ENCODE measurements around the gene CDS1.
"Not testable (repeated sequence)": the region's sequence is repeated elsewhere in the genome, so short reads cannot be mapped to it uniquely, and the experiment has no call there.

The CDS1 gene

GRCh38 chr4:84582988-84583875 lies at the start of gene CDS1:
TSS of gene CDS1 (plus strand) at chr4:84583127. CDS start at chr4:84583402, 275 bp downstream.
- peak; percentile 88 for DNase-seq

DNA sequence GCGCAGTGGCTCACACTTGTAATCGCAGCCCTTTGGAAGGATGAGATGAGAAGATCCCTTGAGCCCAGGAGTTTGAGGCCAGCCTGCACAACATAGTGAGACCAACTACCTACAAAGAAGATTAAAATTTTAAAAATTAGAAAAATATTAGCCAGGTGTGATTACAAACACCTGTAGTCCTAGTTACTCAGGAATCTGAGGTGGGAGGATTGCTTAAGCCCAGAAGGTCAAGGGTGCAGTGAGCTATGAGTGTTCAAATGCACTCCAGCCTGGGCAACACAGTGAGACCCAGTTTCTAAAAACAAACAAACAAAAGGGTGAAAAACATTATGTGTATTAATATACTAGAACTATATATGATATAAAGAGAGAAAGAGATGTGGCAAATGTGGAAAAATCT lies 47.0 kb upstream of the CDS1 start:
- DNase-seq: no peak

GRCh38 chr4:84545093-84545492 lies 37.8 kb upstream of the CDS1 start:
- no peak for DNase-seq

- DNase-seq: no peak
Measured at GRCh38 chr4:84547211-84547610, 35.7 kb upstream of the CDS1 start.

- not testable (repeated sequence) for DNase-seq
Measured at GRCh38 chr4:84549191-84549590, 33.7 kb upstream of the CDS1 start.

GRCh38 chr4:84562156-84562555 lies 20.8 kb upstream of the CDS1 start:
- no peak for DNase-seq

GRCh38 chr4:84563002-84563401 lies 19.9 kb upstream of the CDS1 start:
- DNase-seq: no peak

GRCh38 chr4:84565951-84566350 lies 17.0 kb upstream of the CDS1 start:
- DNase-seq: no peak

- DNase-seq: no peak
Measured at GRCh38 chr4:84568496-84568895, 14.4 kb upstream of the CDS1 start.

- DNase-seq: no peak
Measured at GRCh38 chr4:84569009-84569408, 13.9 kb upstream of the CDS1 start.

- no peak for DNase-seq
Measured at GRCh38 chr4:84573385-84574068, 9.4 kb upstream of the CDS1 start.

GRCh38 chr4:84574069-84574720 lies 8.7 kb upstream of the CDS1 start:
- no peak for DNase-seq

DNA sequence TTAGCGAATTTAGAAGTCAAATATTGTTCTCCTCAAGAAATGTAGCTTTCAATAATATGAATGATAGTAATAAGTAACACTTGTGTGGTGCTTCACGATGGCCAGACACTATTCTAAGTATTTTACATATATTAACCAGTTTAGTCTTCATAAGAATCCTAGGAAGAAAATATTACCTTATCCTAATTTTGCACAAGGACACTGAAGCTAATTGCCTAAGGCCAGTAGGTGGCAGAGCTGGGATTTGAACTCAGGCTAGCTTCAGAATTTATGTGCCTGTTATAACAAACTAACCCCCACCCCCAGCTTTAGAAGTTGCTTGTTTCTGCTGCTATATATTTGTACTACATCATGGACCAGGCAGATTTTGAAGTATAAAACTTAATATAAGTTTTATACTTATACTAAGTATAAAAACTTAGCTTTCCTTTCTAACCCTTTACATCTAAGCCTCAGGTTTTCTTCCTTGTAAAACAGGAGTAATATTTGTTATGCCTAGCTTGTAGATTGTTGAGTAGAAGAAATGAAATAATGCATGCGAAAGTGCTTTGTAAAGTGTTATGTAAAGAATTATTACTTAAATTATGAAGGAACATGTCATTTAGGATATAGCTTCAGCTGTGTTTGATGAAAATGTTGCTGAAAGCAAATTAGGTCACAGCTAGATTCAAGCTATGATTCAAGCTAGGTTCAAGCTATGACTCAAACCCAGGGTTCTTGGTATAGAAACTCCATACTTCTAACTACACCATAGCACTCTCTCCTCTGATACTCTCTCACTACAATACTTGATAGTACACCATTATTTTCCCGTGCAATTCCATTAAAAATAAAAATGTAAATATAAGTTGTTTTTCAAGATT lies 4.2 kb upstream of the CDS1 start:
- peak; percentile 30 for DNase-seq

GRCh38 chr4:84579403-84579776 lies 3.5 kb upstream of the CDS1 start:
- DNase-seq: peak; percentile 66

DNA sequence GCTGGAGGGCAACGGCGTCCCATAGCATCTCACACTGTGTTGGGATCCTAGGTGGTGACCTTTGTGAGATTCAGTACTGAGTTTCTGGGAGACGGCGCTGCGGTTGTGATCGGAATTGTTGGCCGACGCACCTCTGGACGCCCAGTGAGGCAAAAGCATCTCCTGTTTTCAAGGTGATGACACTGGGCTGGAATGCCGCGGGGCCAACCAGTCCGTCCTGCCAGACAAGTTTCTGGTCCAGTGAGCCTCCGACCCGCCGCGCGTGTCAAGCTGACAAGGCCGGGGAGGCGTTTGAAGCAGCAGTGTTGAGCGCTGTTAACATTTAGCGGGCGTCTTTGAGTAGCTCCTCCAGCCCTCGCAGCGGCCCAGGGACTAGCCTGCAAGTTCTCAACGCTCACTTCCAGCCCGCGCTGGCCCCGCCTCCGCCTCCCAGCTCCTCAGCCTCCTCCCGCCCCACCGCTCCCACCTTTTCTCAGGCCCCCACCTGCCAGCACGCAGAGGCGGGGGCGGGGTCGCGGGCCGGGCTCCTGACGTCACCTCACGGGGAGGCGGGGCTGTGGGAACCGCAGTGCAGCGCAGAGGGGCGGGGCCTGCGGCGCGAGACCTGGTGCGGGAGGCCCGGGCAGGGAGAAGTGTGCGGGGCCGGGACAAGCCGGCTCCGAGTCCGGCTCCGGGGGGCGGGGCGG lies 482 bp upstream of the CDS1 start:
- DNase-seq: peak; percentile 92

GRCh38 chr4:84583876-84584380 lies 1.0 kb downstream of the CDS1 start:
- DNase-seq: no peak

GRCh38 chr4:84585251-84585650 lies 2.3 kb downstream of the CDS1 start:
- DNase-seq: no peak

GRCh38 chr4:84594724-84595123 lies 11.8 kb downstream of the CDS1 start:
- no peak for DNase-seq

GRCh38 chr4:84596826-84597225 lies 13.9 kb downstream of the CDS1 start:
- DNase-seq: no peak

- DNase-seq: no peak
Measured at GRCh38 chr4:84597450-84597849, 14.5 kb downstream of the CDS1 start.

DNA sequence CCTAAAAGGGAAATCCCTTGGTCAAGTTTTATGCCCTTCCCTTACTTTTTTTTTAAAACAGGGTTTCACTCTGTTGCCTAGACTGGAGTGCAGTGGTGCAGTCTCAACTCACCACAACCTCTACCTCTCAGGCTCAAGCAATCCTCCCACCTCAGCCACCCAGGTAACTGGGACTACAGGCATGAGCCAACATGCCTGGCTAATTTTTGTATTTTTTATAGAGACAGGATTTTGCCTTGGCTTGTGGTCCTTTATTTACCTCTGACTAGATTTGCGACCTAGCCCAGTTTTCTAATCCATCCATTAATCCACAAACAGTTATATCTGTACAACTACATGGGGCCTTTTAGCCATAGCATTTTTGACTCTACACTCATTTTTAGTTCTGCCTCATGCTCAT lies 23.7 kb downstream of the CDS1 start:
- no peak for DNase-seq

GRCh38 chr4:84611531-84611930 lies 28.6 kb downstream of the CDS1 start:
- no peak for DNase-seq
